ENCODE measurements around the gene TNKS2. TPM values are rescaled to one million over a fixed set of nuclear protein-coding genes. Genes with fewer than 3 reads are reported as not detected.

TNKS2 gene
- total and polyA plus RNA-seq, 2 of the 13 experiments (the other 11 are each of a cell fraction or from before 2014, with no cell fraction given), result 15.2 to 19.4 TPM

- TF ChIP-seq, protein P1, sequence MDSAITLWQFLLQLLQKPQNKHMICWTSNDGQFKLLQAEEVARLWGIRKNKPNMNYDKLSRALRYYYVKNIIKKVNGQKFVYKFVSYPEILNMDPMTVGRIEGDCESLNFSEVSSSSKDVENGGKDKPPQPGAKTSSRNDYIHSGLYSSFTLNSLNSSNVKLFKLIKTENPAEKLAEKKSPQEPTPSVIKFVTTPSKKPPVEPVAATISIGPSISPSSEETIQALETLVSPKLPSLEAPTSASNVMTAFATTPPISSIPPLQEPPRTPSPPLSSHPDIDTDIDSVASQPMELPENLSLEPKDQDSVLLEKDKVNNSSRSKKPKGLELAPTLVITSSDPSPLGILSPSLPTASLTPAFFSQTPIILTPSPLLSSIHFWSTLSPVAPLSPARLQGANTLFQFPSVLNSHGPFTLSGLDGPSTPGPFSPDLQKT (CRISPR knock-in tag; IDR thresholded peaks at IDR 0.05; ENCODE audit: borderline replicate concordance), result no peak
- no peak for TF ChIP-seq RELA (CRISPR knock-in tag; IDR thresholded peaks at IDR 0.05)
- TF ChIP-seq ZFP62 (CRISPR knock-in tag; IDR thresholded peaks at IDR 0.05), result no peak
- TF ChIP-seq ARHGAP35 (CRISPR knock-in tag; IDR thresholded peaks at IDR 0.05; ENCODE audit: borderline replicate concordance), result no peak
- TF ChIP-seq JUN (CRISPR knock-in tag; IDR thresholded peaks at IDR 0.05), result no peak
- no peak for TF ChIP-seq ISL2 (CRISPR knock-in tag; IDR thresholded peaks at IDR 0.05)
- TF ChIP-seq TCF7L2 (IDR thresholded peaks at IDR 0.05; ENCODE audit: low read depth, low read length), result no peak
- TF ChIP-seq PHF21A (CRISPR knock-in tag; IDR thresholded peaks at IDR 0.05), result no peak
- no peak for TF ChIP-seq ZNF564 (CRISPR knock-in tag; IDR thresholded peaks at IDR 0.05)
- TF ChIP-seq SSRP1 (CRISPR knock-in tag; IDR thresholded peaks at IDR 0.05), result 0 out of 2 replicates have a peak, but pooled peaks have one; percentile 39
- no peak for TF ChIP-seq POLR2AphosphoS5 (IDR thresholded peaks at IDR 0.05; ENCODE audit: low read depth, low read length)
- TF ChIP-seq ARNT2 (CRISPR knock-in tag; IDR thresholded peaks at IDR 0.05; ENCODE audit: low read depth), result no peak
- TF ChIP-seq HDAC1 (CRISPR knock-in tag; IDR thresholded peaks at IDR 0.05), result no peak
- no peak for TF ChIP-seq ZNF639 (CRISPR knock-in tag; conservative IDR thresholded peaks at IDR 0.05)
- TF ChIP-seq ZNF777 (CRISPR knock-in tag; IDR thresholded peaks at IDR 0.05), result no peak
- no peak for TF ChIP-seq ZNF782 (CRISPR knock-in tag; IDR thresholded peaks at IDR 0.05; ENCODE audit: borderline replicate concordance)
- TF ChIP-seq CREB1 (IDR thresholded peaks at IDR 0.05), result no peak
- TF ChIP-seq CREB1 (CRISPR knock-in tag; IDR thresholded peaks at IDR 0.05), result 0 out of 2 replicates have a peak, but pooled peaks have one; percentile 6
- TF ChIP-seq MIER3 (CRISPR knock-in tag; IDR thresholded peaks at IDR 0.05; ENCODE audit: borderline replicate concordance), result 0 out of 2 replicates have a peak, but pooled peaks have one; percentile 8
- TF ChIP-seq ZNF235 (CRISPR knock-in tag; IDR thresholded peaks at IDR 0.05; ENCODE audit: borderline replicate concordance), result no peak
- TF ChIP-seq ARID2 (CRISPR knock-in tag; IDR thresholded peaks at IDR 0.05; ENCODE audit: borderline replicate concordance), result no peak
- no peak for TF ChIP-seq MEF2D (CRISPR knock-in tag; IDR thresholded peaks at IDR 0.05)
- no peak for TF ChIP-seq ZNF775 (CRISPR knock-in tag; IDR thresholded peaks at IDR 0.05; ENCODE audit: borderline replicate concordance)
- TF ChIP-seq HNRNPL (IDR thresholded peaks at IDR 0.05; ENCODE audit: low read depth, low read length), result no peak
- 0 out of 2 replicates have a peak, but pooled peaks have one; percentile 23 for TF ChIP-seq KMT2A (CRISPR knock-in tag; IDR thresholded peaks at IDR 0.05)
- no peak for TF ChIP-seq ZBTB4 (CRISPR knock-in tag; IDR thresholded peaks at IDR 0.05; ENCODE audit: borderline replicate concordance)
- no peak for TF ChIP-seq ZNF570 (CRISPR knock-in tag; IDR thresholded peaks at IDR 0.05; ENCODE audit: borderline replicate concordance)
These were observed 5.3 kb downstream of the TNKS2 start (continued) for GRCh38 chr10:91803386-91804125.
